WTC11 (cell line): ENCODE data around the gene MACC1.

Experiments used
- ATF3 ChIP-seq: sonication (generic); formaldehyde crosslinking; conservative IDR thresholded peaks from 2 replicates; pipeline ENCODE4 v1.8.1; 2022; ENCODE audit warnings: mild to moderate bottlenecking, missing genetic modification reagents
- CTCF ChIP-seq: fragments of 200-600 bp; IDR thresholded peaks from 2 replicates; pipeline ENCODE4 v1.8.0; 2022; ENCODE audit warnings: antibody characterized with exemption
- ELF4 ChIP-seq: sonication (generic); formaldehyde crosslinking; IDR thresholded peaks from 2 replicates; pipeline ENCODE4 v1.8.1; 2022; ENCODE audit warnings: low read depth, mild to moderate bottlenecking, moderate library complexity, missing genetic modification reagents
- MYBL2 ChIP-seq: sonication (generic); formaldehyde crosslinking; IDR thresholded peaks from 2 replicates; pipeline ENCODE4 v1.8.1; 2023; ENCODE audit warnings: mild to moderate bottlenecking, moderate library complexity, missing genetic modification reagents
- SMAD4 ChIP-seq: sonication (generic); formaldehyde crosslinking; IDR thresholded peaks from 2 replicates; pipeline ENCODE4 v1.8.0; 2022; ENCODE audit warnings: mild to moderate bottlenecking, missing genetic modification reagents
- ZNF423 ChIP-seq: fragments of 250-450 bp; sonication (Bioruptor Pico); IDR thresholded peaks from 2 replicates; pipeline ENCODE4 v2.1.2; 2022; ENCODE audit warnings: mild to moderate bottlenecking, moderate library complexity
- TF ChIP-seq, protein P1 (sequence below): fragments of 250-450 bp; sonication (Bioruptor Pico); IDR thresholded peaks from 2 replicates; pipeline ENCODE4 v2.1.2; 2022; ENCODE audit warnings: mild to moderate bottlenecking, moderate library complexity

DNA sequence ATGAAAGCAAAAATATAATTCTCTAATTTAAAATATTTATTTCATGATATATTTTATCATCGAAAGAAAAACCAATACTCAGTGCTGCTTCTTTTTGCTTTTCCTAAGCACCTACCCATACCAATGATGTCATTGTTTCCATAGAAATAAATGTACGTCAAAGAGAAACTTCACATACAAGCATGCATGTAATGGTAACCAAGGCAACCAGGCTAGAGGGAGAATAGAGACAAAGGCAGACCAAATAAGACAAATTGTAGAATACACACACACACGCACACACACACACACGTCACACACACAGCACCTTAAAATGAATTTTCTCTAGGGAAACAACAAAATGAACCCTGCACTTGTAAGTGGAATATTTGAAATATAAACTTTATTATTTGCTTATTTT lies 75.5 kb downstream of the MACC1 start:
- TF ChIP-seq CTCF (no peak), ELF4 (no peak), SMAD4 (CRISPR knock-in tag) (no peak), ATF3 (CRISPR knock-in tag) (no peak), MYBL2 (CRISPR knock-in tag) (no peak), ZNF423 (CRISPR knock-in tag) (no peak)
- TF ChIP-seq, protein P1, sequence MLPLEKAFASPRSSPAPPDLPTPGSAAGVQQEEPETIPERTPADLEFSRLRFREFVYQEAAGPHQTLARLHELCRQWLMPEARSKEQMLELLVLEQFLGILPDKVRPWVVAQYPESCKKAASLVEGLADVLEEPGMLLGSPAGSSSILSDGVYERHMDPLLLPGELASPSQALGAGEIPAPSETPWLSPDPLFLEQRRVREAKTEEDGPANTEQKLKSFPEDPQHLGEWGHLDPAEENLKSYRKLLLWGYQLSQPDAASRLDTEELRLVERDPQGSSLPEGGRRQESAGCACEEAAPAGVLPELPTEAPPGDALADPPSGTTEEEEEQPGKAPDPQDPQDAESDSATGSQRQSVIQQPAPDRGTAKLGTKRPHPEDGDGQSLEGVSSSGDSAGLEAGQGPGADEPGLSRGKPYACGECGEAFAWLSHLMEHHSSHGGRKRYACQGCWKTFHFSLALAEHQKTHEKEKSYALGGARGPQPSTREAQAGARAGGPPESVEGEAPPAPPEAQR (CRISPR knock-in tag): no peak
